Measurements from ENCODE around the gene SLC6A12. TPM values are rescaled to one million over a fixed set of nuclear protein-coding genes. Genes with fewer than 3 reads are reported as not detected.

Gene SLC6A12
- total RNA-seq, 1 experiment from 2014 or later = 0.17 TPM

DNA sequence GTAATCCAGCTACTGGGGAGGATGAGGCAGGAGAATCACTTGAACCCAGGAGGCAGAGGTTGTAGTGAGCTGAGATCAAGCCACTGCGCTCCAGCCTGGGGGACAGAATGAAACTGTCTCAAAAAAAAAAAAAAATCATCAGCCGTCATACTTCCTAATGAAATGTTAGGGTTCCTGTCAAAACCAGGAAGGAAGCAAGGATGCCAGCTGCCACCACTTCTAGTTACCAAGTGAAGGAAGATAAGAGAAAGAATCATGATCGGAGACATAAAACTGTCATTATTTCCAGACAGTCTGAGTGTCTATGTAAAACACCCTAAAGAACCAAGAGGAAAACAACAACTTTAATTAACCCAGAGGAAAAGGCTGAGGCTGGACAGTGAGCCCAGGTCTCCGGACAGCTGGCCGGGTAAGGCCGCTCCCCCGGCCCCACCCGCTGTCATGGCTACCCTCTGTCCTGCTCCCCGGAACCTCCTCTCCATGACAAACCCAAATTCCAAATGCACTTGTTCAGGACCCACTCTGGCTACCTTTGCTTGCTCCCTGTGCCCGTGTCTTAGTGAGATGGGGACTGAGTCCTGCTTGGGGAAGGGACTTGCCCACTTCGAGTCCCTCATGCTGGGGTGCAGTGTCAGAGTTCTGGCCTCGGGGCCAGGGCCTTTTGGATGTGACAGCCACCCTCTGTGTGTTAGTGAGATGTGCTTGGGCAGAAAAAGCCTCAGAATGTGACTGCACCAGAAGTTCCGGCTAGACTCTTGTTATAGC, 29.0 kb downstream of the SLC6A12 start:
- Histone ChIP-seq H3K4me1 (ENCODE audit: insufficient read depth, low read length) (no peaks in the 10 kb centered on the region), H4K20me1 (ENCODE audit: control insufficient read depth, insufficient read depth, insufficient read length) (no peaks in the 10 kb centered on the region), H2BK12ac (ENCODE audit: insufficient read length, low read depth, low read length) (no peak overlapping the region), H3K14ac (ENCODE audit: insufficient read depth, low read length) (no peak overlapping the region), H3K79me1 (ENCODE audit: insufficient read depth, low read depth, low read length, poor library complexity, severe bottlenecking) (no peaks in the 10 kb centered on the region), H3K56ac (ENCODE audit: insufficient read length, low read depth, low read length) (no peak overlapping the region), H2BK15ac (ENCODE audit: low read depth, low read length) (no peak overlapping the region), H2AK5ac (ENCODE audit: insufficient read length, low read length) (no peak overlapping the region), H4K8ac (replicated peaks; ENCODE audit: insufficient read length, low read depth, low read length) (no peak overlapping the region), H3K79me2 (ENCODE audit: insufficient read depth, low read length) (no peaks in the 10 kb centered on the region), H3K23ac (ENCODE audit: insufficient read length, low read depth, low read length) (no peak overlapping the region), H3K23me2 (ENCODE audit: insufficient read length, low read depth, low read length, poor library complexity, severe bottlenecking) (peaks cover 7% of the 10 kb centered on the region), H3T11ph (ENCODE audit: low read length) (no peak overlapping the region), H3K9ac (ENCODE audit: extremely low read depth, insufficient read length, low read length) (no peak overlapping the region), H3K18ac (ENCODE audit: insufficient read length, low read depth, low read length) (no peak overlapping the region), H3K27ac (ENCODE audit: insufficient read length, low read depth, low read length) (no peak overlapping the region), H2BK120ac (ENCODE audit: low read depth, low read length, poor library complexity, severe bottlenecking) (no peak overlapping the region), H4K91ac (ENCODE audit: insufficient read length, low read depth, low read length) (no peak overlapping the region), H2BK20ac (ENCODE audit: low read depth, low read length, poor library complexity, severe bottlenecking) (no peak overlapping the region), H3K4ac (ENCODE audit: low read depth, low read length) (no peak overlapping the region), H4K5ac (ENCODE audit: insufficient read length, low read depth, low read length) (no peak overlapping the region), H3K9me3 (ENCODE audit: control insufficient read depth, low read depth, low read length) (no peaks in the 10 kb centered on the region), H2AFZ (ENCODE audit: low read length) (no peak overlapping the region), H3K27me3 (ENCODE audit: insufficient read depth, low read length) (peaks cover 4% of the 10 kb centered on the region; the same call in 1 of the 2 replicates), H2BK5ac (ENCODE audit: insufficient read length, low read length) (no peak overlapping the region), H3K4me2 (ENCODE audit: insufficient read depth, insufficient read length, low read length) (no peak overlapping the region)
- H3K27ac Mint-ChIP-seq = no peak overlapping the region
- no peak for DNase-seq
- peaks cover 6 to 16% of the 10 kb centered on the region in 2 experiments; a peak in 2 of 4 replicates for H3K4me1 Mint-ChIP-seq
- peaks cover 0 to 2% (median 0%) of the 10 kb centered on the region in 3 experiments; a peak in 2 of 7 replicates for H3K36me3 Mint-ChIP-seq (ENCODE audit: insufficient read depth in 1 of 3, low read depth in 3 of 3)
- no CpG with 5 or more reads among the region's 13 CpGs for WGBS (ENCODE audit: extremely low coverage, insufficient read length, low lambda C conversion rate)
- H3K27me3 Mint-ChIP-seq (ENCODE audit: low read depth) = peaks cover 39% of the 10 kb centered on the region
- H3K9me3 Mint-ChIP-seq = peaks cover 5 to 7% of the 10 kb centered on the region in 2 experiments; a peak in 3 of 5 replicates
- no peak for TF ChIP-seq CTCF (conservative IDR thresholded peaks at IDR 0.05)
- no peak overlapping the region for H3K4me3 Mint-ChIP-seq
